Liver (tissue), 9 donors: ENCODE results near the gene APOD. TPM values are rescaled to one million over a fixed set of nuclear protein-coding genes. Genes with fewer than 3 reads are reported as not detected.
"Not testable (repeated sequence)": the region's sequence is repeated elsewhere in the genome, so short reads cannot be mapped to it uniquely, and the experiment has no call there.

ENCODE experiments used
- DNase-seq: peaks from one replicate; pipeline ENCODE4 v3.0.0-alpha.2; 2017; ENCODE audit warnings: low spot score
- H3K27ac ChIP-seq, 2 donors: one replicate each; pipeline ENCODE4 v1.7.0; 2013; ENCODE audit warnings: inconsistent platforms in 2 of 2, low read length in 2 of 2, control low read depth in 1 of 2, low read depth in 1 of 2, mild to moderate bottlenecking in 1 of 2
- H3K27me3 ChIP-seq, 4 donors: one replicate each; pipeline versions ENCODE4 v1.6.1 to v1.7.0; 2013; ENCODE audit warnings: low read length in 3 of 4, inconsistent platforms in 1 of 4, mild to moderate bottlenecking in 1 of 4, moderate library complexity in 1 of 4; ENCODE audit not compliant: control insufficient read depth in 4 of 4, insufficient read depth in 4 of 4
- H3K36me3 ChIP-seq, 4 donors: one replicate each; pipeline versions ENCODE4 v1.6.1 to v1.7.0; 2013; ENCODE audit warnings: low read length in 3 of 4, mild to moderate bottlenecking in 3 of 4, low read depth in 1 of 4, moderate library complexity in 1 of 4; ENCODE audit not compliant: control insufficient read depth in 4 of 4, insufficient read depth in 3 of 4
- H3K4me1 ChIP-seq, 4 donors: one replicate each; pipeline versions ENCODE4 v1.6.1 to v1.7.0; 2013; ENCODE audit warnings: low read length in 3 of 4, mild to moderate bottlenecking in 3 of 4, moderate library complexity in 1 of 4; ENCODE audit not compliant: control insufficient read depth in 4 of 4, insufficient read depth in 4 of 4
- H3K4me3 ChIP-seq, 3 donors: one replicate each; pipeline versions ENCODE4 v1.6.1 to v1.7.0; 2013; ENCODE audit warnings: low read length in 3 of 3, control low read depth in 1 of 3, low read depth in 1 of 3, mild to moderate bottlenecking in 1 of 3
- H3K9ac ChIP-seq, 2 donors: one replicate each; pipeline ENCODE4 v1.7.0; 2013; ENCODE audit warnings: low read length in 2 of 2, mild to moderate bottlenecking in 2 of 2, moderate library complexity in 2 of 2, control low read depth in 1 of 2, low read depth in 1 of 2
- H3K9me3 ChIP-seq, 4 donors: one replicate each; pipeline versions ENCODE4 v1.6.1 to v1.7.0; 2013; ENCODE audit warnings: low read length in 3 of 4; ENCODE audit not compliant: control insufficient read depth in 4 of 4
- ATF3 ChIP-seq: IDR thresholded peaks from 2 replicates; pipeline ENCODE4 v1.6.1; 2016; ENCODE audit warnings: antibody characterized with exemption
- EGR1 ChIP-seq, 2 donors: IDR thresholded peaks; 2 replicates each; pipeline ENCODE4 v1.6.1; 2016 to 2018; ENCODE audit warnings: antibody characterized with exemption in 2 of 2, low read depth in 2 of 2
- FOXA2 ChIP-seq: IDR thresholded peaks from 2 replicates; pipeline ENCODE4 v1.6.1; 2016; ENCODE audit warnings: antibody characterized with exemption
- GABPA ChIP-seq, 2 donors: IDR thresholded peaks in 1 of 2; conservative IDR thresholded peaks in 1 of 2; 2 replicates each; pipeline ENCODE4 v1.6.1; 2016; ENCODE audit warnings: antibody characterized with exemption in 2 of 2, mild to moderate bottlenecking in 1 of 2, moderate library complexity in 1 of 2
- JUND ChIP-seq, 2 donors: IDR thresholded peaks; 2 replicates each; pipeline ENCODE4 v1.6.1; 2016; ENCODE audit warnings: antibody characterized with exemption in 2 of 2
- MAX ChIP-seq: IDR thresholded peaks from 2 replicates; pipeline ENCODE4 v1.6.1; 2016; ENCODE audit warnings: antibody characterized with exemption
- NR2F2 ChIP-seq: IDR thresholded peaks from 2 replicates; pipeline ENCODE4 v1.6.1; 2016; ENCODE audit warnings: antibody characterized with exemption
- SP1 ChIP-seq: IDR thresholded peaks from 2 replicates; pipeline ENCODE4 v1.6.1; 2018; ENCODE audit warnings: antibody characterized with exemption, mild to moderate bottlenecking
- YY1 ChIP-seq: IDR thresholded peaks from 2 replicates; pipeline ENCODE4 v1.6.1; 2016; ENCODE audit warnings: antibody characterized with exemption, mild to moderate bottlenecking
- WGBS: extraction: QIAGEN DNeasy Blood & Tissue Kit; methylation state at CpG from one replicate; pipeline ENCODE4 v1.1.7; 2013; 5-methylcytosine and 5-hydroxymethylcytosine counted together
- polyA plus RNA-seq, 2 donors: library from polyadenylated mRNA; stranded (reverse) in 1 of 2; unstranded in 1 of 2; fragments of 200-250 nt in 1 of 2; fragments of >200 nt in 1 of 2; fragmentation: Nextera tagmentation in 1 of 2; extraction: Ambion mirVana in 1 of 2; gene quantifications; one replicate each; pipeline versions ENCODE4 v1.2.1 to v1.2.3, GENCODE V29; 2013 to 2015
- total RNA-seq, 2 donors: library from RNA; depleted of rRNA; stranded (reverse); fragments of >200 nt; gene quantifications; one replicate each; pipeline ENCODE4 v1.2.3, GENCODE V29; 2014
- donor health status: healthy.
- donor health status: healthy.
- donor health status: healthy.
- donor health status: healthy.
- donor health status: healthy.

The APOD gene
- total and polyA plus RNA-seq, 4 donors = 0.33 to 4.0 (median 0.56) TPM; not detected in 1

GRCh38 chr3:195601785-195602184 lies 18.0 kb upstream of the APOD start:
- 78% methylated on average over 2 of the region's 2 CpGs for WGBS
- H3K27me3 ChIP-seq, H3K36me3 ChIP-seq: not testable (repeated sequence)

GRCh38 chr3:195601382-195601781 lies 17.6 kb upstream of the APOD start:
- Histone ChIP-seq H3K27me3 (no peaks in the 10 kb centered on the region), H3K27ac (no peak overlapping the region), H3K9ac (no peak overlapping the region), H3K36me3 (no peaks in the 10 kb centered on the region), H3K4me3 (no peak overlapping the region), H3K9me3 (no peaks in the 10 kb centered on the region), H3K4me1 (no peaks in the 10 kb centered on the region)
- WGBS = 81% methylated on average over 2 of the region's 2 CpGs
- DNase-seq = no peak
- no peak for TF ChIP-seq NR2F2
- no peak for TF ChIP-seq JUND (IDR thresholded peaks at IDR 0.05)
- no peak for TF ChIP-seq FOXA2

More at GRCh38 chr3:195601785-195602184, 18.0 kb upstream of the APOD start:
- H3K4me3 ChIP-seq, DNase-seq, H3K4me1 ChIP-seq, H3K27ac ChIP-seq, H3K9me3 ChIP-seq, H3K9ac ChIP-seq: not testable (repeated sequence)

GRCh38 chr3:195599926-195600325 lies 16.2 kb upstream of the APOD start:
- not testable (repeated sequence) for H3K27me3 ChIP-seq, H3K36me3 ChIP-seq, H3K4me1 ChIP-seq, H3K27ac ChIP-seq, H3K9me3 ChIP-seq, DNase-seq, H3K4me3 ChIP-seq, H3K9ac ChIP-seq
- WGBS = 92% methylated on average over 23 of the region's 23 CpGs

GRCh38 chr3:195599516-195599915 lies 15.8 kb upstream of the APOD start:
- not testable (repeated sequence) for H3K27me3 ChIP-seq, H3K9ac ChIP-seq, H3K4me1 ChIP-seq, H3K36me3 ChIP-seq, H3K4me3 ChIP-seq, DNase-seq, H3K27ac ChIP-seq, H3K9me3 ChIP-seq
- WGBS = 91% methylated on average over 24 of the region's 24 CpGs

GRCh38 chr3:195597848-195598247 lies 14.1 kb upstream of the APOD start:
- WGBS = 65% methylated on average over 6 of the region's 6 CpGs
- H3K4me1 ChIP-seq = no peaks in the 10 kb centered on the region
- H3K9me3 ChIP-seq = no peaks in the 10 kb centered on the region
- H3K9ac ChIP-seq = no peak overlapping the region
- H3K4me3 ChIP-seq = no peak overlapping the region
- no peaks in the 10 kb centered on the region for H3K36me3 ChIP-seq
- H3K27ac ChIP-seq = no peak overlapping the region
- no peaks in the 10 kb centered on the region for H3K27me3 ChIP-seq
- DNase-seq = no peak
- no peak for TF ChIP-seq SP1
- TF ChIP-seq ATF3 = no peak
- no peak for TF ChIP-seq EGR1 (IDR thresholded peaks at IDR 0.05; ENCODE audit: low read depth in 2 of 2)
- no peak for TF ChIP-seq GABPA (IDR thresholded peaks at IDR 0.05 in 1 of 2, conservative IDR thresholded peaks at IDR 0.05 in 1 of 2)
- TF ChIP-seq YY1 = no peak
- TF ChIP-seq MAX = no peak
